K562 (cell line): Measurements from ENCODE around the gene NRXN2. TPM values are rescaled to one million over a fixed set of nuclear protein-coding genes. Genes with fewer than 3 reads are reported as not detected.

Experiments used
- ATAC-seq: fragments of 200-7000 bp; cut with Tn5 transposase; 3 replicates; pipeline ENCODE4 v1.9.1; 2020; ENCODE audit warnings: moderate library complexity
- BruUV-seq: library from RNA; stranded (reverse); fragments of 400-500 nt; replicated peaks from 2 replicates; lab custom pipeline; 2021; lab: Mats Ljungman, UMichigan
- CTCF ChIA-PET: fragments of 300-600 bp; formaldehyde crosslinking; extraction: SDS; loops from one replicate; lab custom pipeline; 2021; ENCODE audit warnings: low intra/inter-chr PET ratio; lab: Yijun Ruan, JAX
- POLR2A ChIA-PET: fragments of 300-600, 350-650 bp; sonication (Branson Sonifier 250); formaldehyde crosslinking; extraction: SDS; loops from one replicate; lab custom pipeline; 2021; ENCODE audit warnings: antibody characterized with exemption, inconsistent platforms; lab: Yijun Ruan, JAX
- DNase-seq, 4 experiments: peaks; one replicate each; pipeline versions ENCODE4 v3.0.0 to v3.0.0-alpha.2; 2011 to 2018; ENCODE audit warnings: low spot score in 3 of 4, mixed read lengths in 3 of 4; ENCODE audit errors: extremely low read depth in 1 of 4
- FAIRE-seq: peaks from 2 replicates; lab custom pipeline; 2011; peaks lifted over from hg19 to GRCh38; lab: Jason Lieb, UNC
- H2AFZ ChIP-seq: 2 replicates; pipeline ENCODE4 v1.6.0; 2011; ENCODE audit warnings: low read depth, low read length, control low read depth, inconsistent platforms
- H3K27ac ChIP-seq: fragments of 200-600 bp; 3 replicates; pipeline ENCODE4 v1.8.0; 2011; ENCODE audit warnings: low read depth, mild to moderate bottlenecking, control low read depth, inconsistent platforms, low read length, moderate library complexity, mixed read lengths; ENCODE audit errors: extremely low read depth
- H3K27me3 ChIP-seq, 2 experiments: fragments of 300-600 bp in 1 of 2; 2 replicates in 1 of 2; 3 replicates in 1 of 2; pipeline versions ENCODE4 v1.6.0 to v1.8.0; 2011; ENCODE audit warnings: inconsistent platforms in 2 of 2, low read length in 2 of 2, mild to moderate bottlenecking in 1 of 2, mixed read lengths in 1 of 2, moderate library complexity in 1 of 2; ENCODE audit not compliant: control insufficient read depth in 2 of 2, insufficient read depth in 2 of 2
- H3K36me3 ChIP-seq: fragments of 300-600 bp; 3 replicates; pipeline ENCODE4 v1.8.0; 2011; ENCODE audit warnings: mild to moderate bottlenecking, low read length, inconsistent platforms; ENCODE audit not compliant: control insufficient read depth, insufficient read depth
- H3K4me1 ChIP-seq, 2 experiments: fragments of 200-600 bp in 1 of 2; replicated peaks in 1 of 2; 2 replicates in 1 of 2; 3 replicates in 1 of 2; pipeline versions ENCODE4 v1.5.1 to v1.8.0; 2011; ENCODE audit warnings: inconsistent platforms in 2 of 2, low read length in 2 of 2, mild to moderate bottlenecking in 1 of 2, mixed read lengths in 1 of 2, moderate library complexity in 1 of 2; ENCODE audit not compliant: control insufficient read depth in 2 of 2, insufficient read depth in 2 of 2
- H3K4me2 ChIP-seq: 2 replicates; pipeline ENCODE4 v1.6.1; 2011; ENCODE audit warnings: low read length, control low read depth, inconsistent platforms, mixed read lengths; ENCODE audit not compliant: insufficient read depth
- H3K4me3 ChIP-seq: fragments of 200-600 bp; sonication (generic), shearing (Covaris generic); 2 replicates; pipeline ENCODE4 v1.5.1; 2016; ENCODE audit warnings: control low read depth, inconsistent platforms
- H3K79me2 ChIP-seq: fragments of 200-600 bp; 3 replicates; pipeline ENCODE4 v1.8.0; 2011; ENCODE audit warnings: low read length, inconsistent platforms; ENCODE audit not compliant: control insufficient read depth, insufficient read depth
- H3K9ac ChIP-seq, 2 experiments: 2 replicates each; pipeline versions ENCODE4 v1.6.0 to v1.6.1; 2011; ENCODE audit warnings: low read depth in 2 of 2, low read length in 2 of 2, control low read depth in 1 of 2, inconsistent platforms in 1 of 2, mild to moderate bottlenecking in 1 of 2, mixed read lengths in 1 of 2; ENCODE audit not compliant: insufficient read depth in 1 of 2
- H3K9me1 ChIP-seq: one replicate; pipeline ENCODE4 v1.6.0; 2011; ENCODE audit warnings: inconsistent platforms, mild to moderate bottlenecking, low read length, moderate library complexity; ENCODE audit not compliant: control insufficient read depth, insufficient read depth
- H3K9me3 ChIP-seq: replicated peaks from 2 replicates; pipeline ENCODE4 v1.5.1; 2011; ENCODE audit warnings: low read depth, low read length, inconsistent platforms; ENCODE audit not compliant: control insufficient read depth, insufficient read depth
- H4K20me1 ChIP-seq: replicated peaks from 2 replicates; pipeline ENCODE4 v1.6.1; 2011; ENCODE audit warnings: low read length, inconsistent platforms, mixed read lengths; ENCODE audit not compliant: control insufficient read depth, insufficient read depth
- PPARD ChIP-seq: fragments of 250-450 bp; sonication (Bioruptor Pico); IDR thresholded peaks from 2 replicates; pipeline ENCODE4 v1.8.0; 2022; ENCODE audit warnings: inconsistent platforms, mild to moderate bottlenecking, moderate library complexity
- THRAP3 ChIP-seq: fragments of 450-650 bp; IDR thresholded peaks from 2 replicates; pipeline ENCODE4 v1.6.1; 2016; ENCODE audit warnings: mild to moderate bottlenecking, inconsistent platforms, borderline replicate concordance
- ZHX1 ChIP-seq: fragments of 150-350 bp; conservative IDR thresholded peaks from 2 replicates; pipeline ENCODE4 v1.6.1; 2014; ENCODE audit warnings: low read length
- WGBS: fragments of 100-300 bp; shearing (Covaris generic); methylation state at CpG from one replicate; pipeline ENCODE4 v1.1.6; 2016; ENCODE audit warnings: low coverage, mixed read lengths; ENCODE audit not compliant: insufficient coverage; ENCODE audit errors: missing lambda C conversion rate; 5-methylcytosine and 5-hydroxymethylcytosine counted together
- in situ Hi-C: fragments of 300-500 bp; cut with MboI; formaldehyde crosslinking; loops from 4 replicates; pipeline ENCODE4 v1.15.0; 2018; ENCODE audit warnings: inconsistent platforms, mixed read lengths
- intact Hi-C: fragments of 100-400 bp; cut with micrococcal nuclease; formaldehyde crosslinking; loops from 2 replicates; pipeline ENCODE4 v1.14.2; 2022
- polyA plus RNA-seq, 8 experiments: library from polyadenylated mRNA; depleted of rRNA in 4 of 8; stranded (reverse) in 5 of 8; unstranded in 3 of 8; fragments of >200 nt; fragmentation: Nextera tagmentation in 2 of 8; fragmentation: Illumina TruSeq in 1 of 8; extraction: Ambion mirVana in 2 of 8; extraction: Trizol in 1 of 8; gene quantifications; 2 replicates each; pipeline versions ENCODE4 v1.2.1 to v1.2.3, GENCODE V29; 2011 to 2014; ENCODE audit warnings: inconsistent platforms in 1 of 8, missing spikeins in 1 of 8
- total RNA-seq, 7 experiments: library from RNA; depleted of rRNA in 6 of 7; stranded (reverse); fragments of >200 nt in 6 of 7; fragmentation: Illumina TruSeq in 2 of 7; extraction: Trizol in 2 of 7; gene quantifications; 2 replicates each; pipeline versions ENCODE4 v1.2.1 to v1.2.3, GENCODE V29; 2011 to 2021; ENCODE audit warnings: low replicate concordance in 1 of 7

NRXN2 gene
- total and polyA plus RNA-seq, 9 of the 15 experiments (the other 6 are each of a cell fraction or from before 2014, with no cell fraction given): 0.07 to 0.47 (median 0.15) TPM; not detected in 4

DNA sequence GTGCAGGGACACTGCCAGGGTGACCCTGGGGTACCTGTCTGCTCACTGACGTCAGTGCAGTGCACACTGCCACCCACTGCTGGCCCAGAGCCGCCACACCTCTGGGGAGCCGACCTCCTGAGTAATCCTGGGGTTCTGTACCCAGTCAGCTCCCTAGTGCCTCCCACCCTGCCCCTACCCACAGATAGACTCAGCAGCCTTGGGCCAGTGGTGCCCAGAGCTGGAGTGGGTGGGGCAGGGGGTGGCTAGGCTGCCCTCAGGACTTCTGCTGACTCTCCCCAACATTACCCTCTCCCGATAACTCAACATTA, 5.8 kb downstream of the NRXN2 start:
- no peak for DNase-seq
- Histone ChIP-seq H3K9me1 (no peaks in the 10 kb centered on the region), H3K4me3 (no peak overlapping the region), H3K9me3 (no peaks in the 10 kb centered on the region), H3K27me3 (peaks cover 37 to 73% of the 10 kb centered on the region in 2 experiments), H3K4me1 (peaks cover under 1 to 29% of the 10 kb centered on the region in 2 experiments; a peak in 4 of 5 replicates), H3K9ac (0 out of 4 replicates have a peak overlapping the region, but pooled peaks of 1 of the 2 experiments have one; percentile 12), H3K27ac (no peak overlapping the region), H3K79me2 (no peaks in the 10 kb centered on the region), H4K20me1 (peaks cover 29% of the 10 kb centered on the region), H3K4me2 (no peak overlapping the region), H3K36me3 (no peaks in the 10 kb centered on the region), H2AFZ (no peak overlapping the region)
- ChIA-PET CTCF (no interaction called here), POLR2A (interaction anchor here (0.6 to 1.5 kb wide), 3 partner anchors 18 to 275 kb away, joined by 3 to 4 read pairs (median 3); no protein-coding TSS in a partner anchor)
- ATAC-seq: no peak
- TF ChIP-seq ZHX1 (no peak), THRAP3 (no peak), PPARD (CRISPR knock-in tag) (no peak)
- FAIRE-seq: no peak
- 3% methylated on average over 4 of the region's 4 CpGs for WGBS
- intact Hi-C loops: no loop called here
- no TSS peak for BruUV-seq
- in situ Hi-C loops: no loop called here
